HepG2 (cell line): Measurements from ENCODE around the gene ATXN7L3. TPM values are rescaled to one million over a fixed set of nuclear protein-coding genes. Genes with fewer than 3 reads are reported as not detected.

ENCODE experiments used
- CEBPG ChIP-seq: IDR thresholded peaks from 2 replicates; pipeline ENCODE4 v1.6.1; 2016
- ERF ChIP-seq: IDR thresholded peaks from 2 replicates; pipeline ENCODE4 v1.6.1; 2018; ENCODE audit warnings: missing biosample characterization, missing genetic modification reagents
- FLYWCH1 ChIP-seq: sonication (generic); formaldehyde crosslinking; IDR thresholded peaks from 2 replicates; pipeline ENCODE4 v1.8.1; 2023; ENCODE audit warnings: mild to moderate bottlenecking, missing genetic modification reagents
- LCORL ChIP-seq, 2 experiments: fragments of 450-650 bp in 1 of 2; sonication (generic) in 1 of 2; formaldehyde crosslinking in 1 of 2; IDR thresholded peaks; 2 replicates each; pipeline versions ENCODE4 v1.5.0 to v1.6.1; 2017 to 2020; ENCODE audit warnings: antibody characterized with exemption in 1 of 2, missing genetic modification reagents in 1 of 2
- NR2F2 ChIP-seq: IDR thresholded peaks from 2 replicates; pipeline ENCODE4 v1.6.1; 2012; ENCODE audit warnings: low read depth, inconsistent platforms, borderline replicate concordance
- PHF20 ChIP-seq: sonication (generic); formaldehyde crosslinking; IDR thresholded peaks from 2 replicates; pipeline ENCODE4 v1.5.0; 2020; ENCODE audit warnings: mild to moderate bottlenecking, missing genetic modification reagents
- SP140L ChIP-seq: sonication (generic); formaldehyde crosslinking; IDR thresholded peaks from 2 replicates; pipeline ENCODE4 v1.4.0; 2020; ENCODE audit warnings: missing genetic modification reagents, borderline replicate concordance
- TP53 ChIP-seq: sonication (generic); formaldehyde crosslinking; conservative IDR thresholded peaks from 2 replicates; pipeline ENCODE4 v1.4.0; 2020; ENCODE audit warnings: missing genetic modification reagents
- ZFP36L1 ChIP-seq: sonication (generic); formaldehyde crosslinking; IDR thresholded peaks from 2 replicates; pipeline ENCODE4 v1.8.0; 2022; ENCODE audit warnings: mild to moderate bottlenecking, missing genetic modification reagents, moderate library complexity
- ZFP36L2 ChIP-seq: sonication (generic); formaldehyde crosslinking; IDR thresholded peaks from 2 replicates; pipeline ENCODE4 v1.4.0; 2020; ENCODE audit warnings: missing genetic modification reagents
- ZNF225 ChIP-seq: sonication (generic); formaldehyde crosslinking; IDR thresholded peaks from 2 replicates; pipeline ENCODE4 v1.4.0; 2020; ENCODE audit warnings: mild to moderate bottlenecking, missing genetic modification reagents
- ZNF260 ChIP-seq: sonication (generic); formaldehyde crosslinking; IDR thresholded peaks from 2 replicates; pipeline ENCODE4 v1.4.0; 2020; ENCODE audit warnings: missing genetic modification reagents, low read depth, mild to moderate bottlenecking, borderline replicate concordance
- ZNF446 ChIP-seq: sonication (generic); formaldehyde crosslinking; IDR thresholded peaks from 2 replicates; pipeline ENCODE4 v1.5.0; 2020; ENCODE audit warnings: mild to moderate bottlenecking, missing genetic modification reagents
- ZNF543 ChIP-seq: sonication (generic); formaldehyde crosslinking; IDR thresholded peaks from 2 replicates; pipeline ENCODE4 v1.4.0; 2020; ENCODE audit warnings: mild to moderate bottlenecking, missing genetic modification reagents
- ZNF577 ChIP-seq: sonication (generic); formaldehyde crosslinking; IDR thresholded peaks from 2 replicates; pipeline ENCODE4 v1.4.0; 2020; ENCODE audit warnings: mild to moderate bottlenecking, low read depth, missing genetic modification reagents, borderline replicate concordance
- ZNF790 ChIP-seq: sonication (generic); formaldehyde crosslinking; IDR thresholded peaks from 2 replicates; pipeline ENCODE4 v1.8.0; 2022; ENCODE audit warnings: missing genetic modification reagents, mild to moderate bottlenecking, borderline replicate concordance
- ZSCAN22 ChIP-seq: sonication (generic); formaldehyde crosslinking; IDR thresholded peaks from 2 replicates; pipeline ENCODE4 v1.4.0; 2020; ENCODE audit warnings: mild to moderate bottlenecking, missing genetic modification reagents
- polyA plus RNA-seq, 8 experiments: library from polyadenylated mRNA; depleted of rRNA in 3 of 8; stranded (reverse) in 7 of 8; unstranded in 1 of 8; fragments of >200 nt; fragmentation: Illumina TruSeq in 4 of 8; extraction: Trizol in 4 of 8; gene quantifications; 2 replicates each; pipeline versions ENCODE4 v1.2.1 to v1.2.3, GENCODE V29; 2011 to 2016; ENCODE audit warnings: low read depth in 4 of 8, missing spikeins in 1 of 8, mixed read lengths in 1 of 8; ENCODE audit not compliant: insufficient read depth in 1 of 8
- total RNA-seq, 5 experiments: library from RNA; depleted of rRNA; stranded (reverse); fragments of >200 nt; fragmentation: Illumina TruSeq; extraction: Trizol; gene quantifications; 2 replicates each; pipeline ENCODE4 v1.2.3, GENCODE V29; 2016; ENCODE audit warnings: low read depth in 1 of 5
- TF ChIP-seq, protein P1 (sequence below): IDR thresholded peaks from 2 replicates; pipeline ENCODE4 v1.6.1; 2016; ENCODE audit warnings: missing biosample characterization, missing genetic modification reagents, low read depth
- TF ChIP-seq, protein P2 (sequence below): sonication (generic); formaldehyde crosslinking; IDR thresholded peaks from 2 replicates; pipeline ENCODE4 v1.5.1; 2020; ENCODE audit warnings: mild to moderate bottlenecking, missing genetic modification reagents
- TF ChIP-seq, protein P3 (sequence below): sonication (generic); formaldehyde crosslinking; IDR thresholded peaks from 2 replicates; pipeline ENCODE4 v1.8.0; 2022; ENCODE audit warnings: missing genetic modification reagents, mild to moderate bottlenecking, moderate library complexity, borderline replicate concordance
- TF ChIP-seq, protein P4 (sequence below): sonication (generic); formaldehyde crosslinking; IDR thresholded peaks from 2 replicates; pipeline ENCODE4 v1.5.0; 2020; ENCODE audit warnings: mild to moderate bottlenecking, missing genetic modification reagents

The ATXN7L3 gene
- total and polyA plus RNA-seq, 2 of the 13 experiments (the other 11 are each of a cell fraction or from before 2014, with no cell fraction given) = 44.5 to 59.1 TPM

DNA sequence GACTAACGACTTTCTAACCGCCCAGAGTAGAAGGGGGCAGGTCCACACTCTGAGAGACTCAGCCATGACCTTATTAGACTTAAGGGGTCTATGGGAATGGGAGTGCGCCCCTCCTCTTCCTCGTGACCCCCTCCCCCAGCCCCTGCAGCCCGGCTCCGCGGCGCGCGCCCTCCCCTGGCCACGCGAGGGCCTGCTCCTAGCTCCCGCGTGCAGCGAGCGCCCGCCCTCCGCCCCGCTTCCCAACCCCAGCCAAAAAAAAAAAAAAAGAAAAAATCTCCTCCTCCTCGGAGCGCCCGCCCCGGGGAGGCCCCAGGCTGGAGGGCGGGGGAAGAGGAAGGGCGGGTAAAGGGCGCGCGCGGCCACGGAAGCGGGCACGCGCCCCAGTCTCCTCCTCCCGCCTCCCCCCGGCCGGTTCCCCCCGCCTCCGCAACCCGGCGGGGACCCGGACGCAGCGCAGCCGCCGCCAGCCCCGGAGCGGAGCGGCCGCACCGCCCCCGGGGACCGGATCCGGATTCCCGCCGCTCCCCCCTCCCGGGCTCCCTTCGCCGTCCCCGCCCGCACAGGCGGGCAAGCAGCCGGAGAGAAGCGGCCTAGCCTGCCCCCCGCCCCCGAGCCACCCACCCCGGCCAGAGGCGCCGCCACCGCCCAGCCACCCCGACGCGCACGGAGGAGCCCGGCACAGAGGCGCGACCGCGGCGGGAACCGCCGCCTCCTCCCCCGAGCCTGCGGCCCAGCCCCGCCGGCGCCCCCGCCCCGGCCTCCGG lies 18.8 kb upstream of the ATXN7L3 start (continued):
- TF ChIP-seq FLYWCH1 (CRISPR knock-in tag) (no peak), TP53 (CRISPR knock-in tag) (no peak), ERF (peak; percentile 79), ZNF543 (CRISPR knock-in tag) (0 out of 2 replicates have a peak, but pooled peaks have one; percentile 10), NR2F2 (no peak), PHF20 (CRISPR knock-in tag) (peak; percentile 26; the same call in 1 of the 2 replicates), ZNF225 (CRISPR knock-in tag) (no peak; the same call in 1 of the 2 replicates), ZSCAN22 (CRISPR knock-in tag) (no peak), CEBPG (CRISPR knock-in tag) (no peak; the same call in 1 of the 2 replicates), ZFP36L1 (CRISPR knock-in tag) (no peak), ZNF260 (CRISPR knock-in tag) (no peak), ZFP36L2 (CRISPR knock-in tag) (no peak), ZNF790 (CRISPR knock-in tag) (no peak), SP140L (CRISPR knock-in tag) (no peak), LCORL (IDR thresholded peaks at IDR 0.05) (no peak), LCORL (CRISPR knock-in tag; IDR thresholded peaks at IDR 0.05) (peak; percentile 82), ZNF446 (CRISPR knock-in tag) (no peak), ZNF577 (CRISPR knock-in tag) (no peak)
- TF ChIP-seq, protein P1, sequence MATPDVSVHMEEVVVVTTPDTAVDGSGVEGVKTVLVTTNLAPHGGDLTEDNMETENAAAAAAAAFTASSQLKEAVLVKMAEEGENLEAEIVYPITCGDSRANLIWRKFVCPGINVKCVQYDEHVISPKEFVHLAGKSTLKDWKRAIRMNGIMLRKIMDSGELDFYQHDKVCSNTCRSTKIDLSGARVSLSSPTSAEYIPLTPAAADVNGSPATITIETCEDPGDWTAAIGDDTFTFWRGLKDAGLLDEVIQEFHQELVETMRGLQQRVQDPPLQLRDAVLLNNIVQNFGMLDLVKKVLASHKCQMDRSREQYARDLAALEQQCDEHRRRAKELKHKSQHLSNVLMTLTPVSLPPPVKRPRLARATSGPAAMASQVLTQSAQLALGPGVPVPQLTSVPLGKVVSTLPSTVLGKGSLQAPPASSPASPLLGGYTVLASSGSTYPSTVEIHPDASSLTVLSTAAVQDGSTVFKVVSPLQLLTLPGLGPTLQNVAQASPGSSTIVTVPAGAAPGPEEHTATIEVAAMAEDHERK (CRISPR knock-in tag) = no peak
- TF ChIP-seq, protein P2, sequence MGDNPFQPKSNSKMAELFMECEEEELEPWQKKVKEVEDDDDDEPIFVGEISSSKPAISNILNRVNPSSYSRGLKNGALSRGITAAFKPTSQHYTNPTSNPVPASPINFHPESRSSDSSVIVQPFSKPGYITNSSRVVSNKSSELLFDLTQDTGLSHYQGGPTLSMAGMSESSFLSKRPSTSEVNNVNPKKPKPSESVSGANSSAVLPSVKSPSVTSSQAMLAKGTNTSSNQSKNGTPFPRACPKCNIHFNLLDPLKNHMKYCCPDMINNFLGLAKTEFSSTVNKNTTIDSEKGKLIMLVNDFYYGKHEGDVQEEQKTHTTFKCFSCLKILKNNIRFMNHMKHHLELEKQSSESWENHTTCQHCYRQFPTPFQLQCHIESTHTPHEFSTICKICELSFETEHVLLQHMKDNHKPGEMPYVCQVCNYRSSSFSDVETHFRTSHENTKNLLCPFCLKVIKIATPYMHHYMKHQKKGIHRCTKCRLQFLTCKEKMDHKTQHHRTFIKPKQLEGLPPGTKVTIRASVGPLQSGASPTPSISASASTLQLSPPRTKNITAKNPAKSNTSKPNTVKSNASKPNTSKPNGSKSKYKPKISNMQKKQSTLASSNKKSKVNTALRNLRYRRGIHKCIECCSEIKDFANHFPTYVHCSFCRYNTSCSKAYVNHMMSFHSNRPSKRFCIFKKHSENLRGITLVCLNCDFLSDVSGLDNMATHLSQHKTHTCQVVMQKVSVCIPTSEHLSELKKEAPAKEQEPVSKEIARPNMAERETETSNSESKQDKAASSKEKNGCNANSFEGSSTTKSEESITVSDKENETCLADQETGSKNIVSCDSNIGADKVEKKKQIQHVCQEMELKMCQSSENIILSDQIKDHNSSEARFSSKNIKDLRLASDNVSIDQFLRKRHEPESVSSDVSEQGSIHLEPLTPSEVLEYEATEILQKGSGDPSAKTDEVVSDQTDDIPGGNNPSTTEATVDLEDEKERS (CRISPR knock-in tag) = no peak
- TF ChIP-seq, protein P3, sequence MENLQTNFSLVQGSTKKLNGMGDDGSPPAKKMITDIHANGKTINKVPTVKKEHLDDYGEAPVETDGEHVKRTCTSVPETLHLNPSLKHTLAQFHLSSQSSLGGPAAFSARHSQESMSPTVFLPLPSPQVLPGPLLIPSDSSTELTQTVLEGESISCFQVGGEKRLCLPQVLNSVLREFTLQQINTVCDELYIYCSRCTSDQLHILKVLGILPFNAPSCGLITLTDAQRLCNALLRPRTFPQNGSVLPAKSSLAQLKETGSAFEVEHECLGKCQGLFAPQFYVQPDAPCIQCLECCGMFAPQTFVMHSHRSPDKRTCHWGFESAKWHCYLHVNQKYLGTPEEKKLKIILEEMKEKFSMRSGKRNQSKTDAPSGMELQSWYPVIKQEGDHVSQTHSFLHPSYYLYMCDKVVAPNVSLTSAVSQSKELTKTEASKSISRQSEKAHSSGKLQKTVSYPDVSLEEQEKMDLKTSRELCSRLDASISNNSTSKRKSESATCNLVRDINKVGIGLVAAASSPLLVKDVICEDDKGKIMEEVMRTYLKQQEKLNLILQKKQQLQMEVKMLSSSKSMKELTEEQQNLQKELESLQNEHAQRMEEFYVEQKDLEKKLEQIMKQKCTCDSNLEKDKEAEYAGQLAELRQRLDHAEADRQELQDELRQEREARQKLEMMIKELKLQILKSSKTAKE (CRISPR knock-in tag) = no peak; the same call in 1 of the 2 replicates
- TF ChIP-seq, protein P4, sequence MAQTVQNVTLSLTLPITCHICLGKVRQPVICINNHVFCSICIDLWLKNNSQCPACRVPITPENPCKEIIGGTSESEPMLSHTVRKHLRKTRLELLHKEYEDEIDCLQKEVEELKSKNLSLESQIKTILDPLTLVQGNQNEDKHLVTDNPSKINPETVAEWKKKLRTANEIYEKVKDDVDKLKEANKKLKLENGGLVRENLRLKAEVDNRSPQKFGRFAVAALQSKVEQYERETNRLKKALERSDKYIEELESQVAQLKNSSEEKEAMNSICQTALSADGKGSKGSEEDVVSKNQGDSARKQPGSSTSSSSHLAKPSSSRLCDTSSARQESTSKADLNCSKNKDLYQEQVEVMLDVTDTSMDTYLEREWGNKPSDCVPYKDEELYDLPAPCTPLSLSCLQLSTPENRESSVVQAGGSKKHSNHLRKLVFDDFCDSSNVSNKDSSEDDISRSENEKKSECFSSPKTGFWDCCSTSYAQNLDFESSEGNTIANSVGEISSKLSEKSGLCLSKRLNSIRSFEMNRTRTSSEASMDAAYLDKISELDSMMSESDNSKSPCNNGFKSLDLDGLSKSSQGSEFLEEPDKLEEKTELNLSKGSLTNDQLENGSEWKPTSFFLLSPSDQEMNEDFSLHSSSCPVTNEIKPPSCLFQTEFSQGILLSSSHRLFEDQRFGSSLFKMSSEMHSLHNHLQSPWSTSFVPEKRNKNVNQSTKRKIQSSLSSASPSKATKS (CRISPR knock-in tag) = no peak; the same call in 1 of the 2 replicates
